A549 (cell line): ENCODE measurements around the gene ALPP.

Experiments used
- CTCF ChIP-seq: fragments of >200 bp; sonication (Bioruptor Twin); formaldehyde crosslinking; IDR thresholded peaks from 3 replicates; pipeline ENCODE4 v1.5.1; 2016
- EHF ChIP-seq: fragments of 250-450 bp; sonication (Bioruptor Pico); IDR thresholded peaks from 2 replicates; pipeline ENCODE4 v1.5.0; 2020; ENCODE audit warnings: mild to moderate bottlenecking
- GATA3 ChIP-seq: IDR thresholded peaks from 2 replicates; pipeline ENCODE4 v1.6.1; 2012; ENCODE audit warnings: borderline replicate concordance
- HEYL ChIP-seq: fragments of 250-450 bp; sonication (Bioruptor Pico); IDR thresholded peaks from 2 replicates; pipeline ENCODE4 v1.8.0; 2021; ENCODE audit warnings: mild to moderate bottlenecking, moderate library complexity
- MAZ ChIP-seq: fragments of 150-350 bp; IDR thresholded peaks from 2 replicates; pipeline ENCODE4 v1.6.1; 2014; ENCODE audit warnings: antibody characterized with exemption, low read depth, low read length, borderline replicate concordance
- POLR2A ChIP-seq: IDR thresholded peaks from 2 replicates; pipeline ENCODE4 v1.6.1; 2012; ENCODE audit warnings: mild to moderate bottlenecking, low read length
- RFX5 ChIP-seq: fragments of 450-650 bp; IDR thresholded peaks from 2 replicates; pipeline ENCODE4 v1.7.1; 2014; ENCODE audit warnings: antibody characterized with exemption, mild to moderate bottlenecking, moderate library complexity
- SMC3 ChIP-seq: fragments of >200 bp; sonication (Bioruptor Twin); formaldehyde crosslinking; IDR thresholded peaks from 3 replicates; pipeline ENCODE4 v1.6.1; 2018; ENCODE audit warnings: inconsistent platforms
- USF2 ChIP-seq: fragments of 450-650 bp; IDR thresholded peaks from 2 replicates; pipeline ENCODE4 v1.6.1; 2014; ENCODE audit warnings: antibody characterized with exemption

GRCh38 chr2:232354069-232354468 lies 24.5 kb upstream of the ALPP start:
- TF ChIP-seq CTCF, result no peak
- no peak for TF ChIP-seq GATA3
- TF ChIP-seq MAZ, result no peak
- TF ChIP-seq RFX5, result no peak
- no peak for TF ChIP-seq HEYL (CRISPR knock-in tag)
- no peak for TF ChIP-seq SMC3
- TF ChIP-seq USF2, result no peak
- no peak for TF ChIP-seq POLR2A
- TF ChIP-seq EHF (CRISPR knock-in tag), result no peak
